Breast epithelium (tissue), 3 donors: ENCODE data around the gene ANKRD11.

ENCODE experiments used
- POLR2A ChIP-seq: fragments of 450-650 bp; IDR thresholded peaks from one replicate; pipeline ENCODE4 v1.6.1; 2016; ENCODE audit warnings: antibody characterized with exemption, mild to moderate bottlenecking, moderate library complexity
- TF ChIP-seq, protein P1 (sequence below), 3 donors: fragments of 450-650 bp; IDR thresholded peaks; one replicate each; pipeline ENCODE4 v1.5.1; 2016 to 2017; ENCODE audit warnings: antibody characterized with exemption in 3 of 3, mild to moderate bottlenecking in 3 of 3, moderate library complexity in 3 of 3

DNA sequence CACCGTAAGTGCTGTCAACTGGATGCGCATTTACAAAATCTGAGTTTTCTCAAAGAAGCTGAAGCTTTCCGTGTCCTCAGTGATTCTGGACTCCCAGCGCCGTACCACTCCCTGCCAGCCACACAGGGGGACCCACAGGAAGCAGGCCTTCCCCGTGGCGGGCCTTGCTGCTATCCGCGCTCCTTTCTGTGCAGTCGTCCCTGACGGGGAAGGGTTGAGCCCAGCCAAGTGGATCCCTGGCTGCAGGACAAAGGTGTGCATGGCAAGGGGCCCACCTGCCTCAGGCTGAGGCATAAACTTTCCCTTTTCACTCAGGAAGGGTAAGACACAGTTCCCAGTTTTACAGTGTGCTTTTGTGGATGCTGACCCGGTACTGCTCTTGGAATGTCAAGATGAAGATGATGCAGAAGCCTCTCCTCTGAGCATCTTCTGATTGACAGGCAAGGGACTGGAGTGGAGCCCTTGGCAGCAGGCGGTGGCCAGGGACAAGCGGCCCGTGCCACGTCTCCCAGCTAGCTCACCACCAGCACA lies 93.0 kb downstream of the ANKRD11 start:
- TF ChIP-seq, protein P1, sequence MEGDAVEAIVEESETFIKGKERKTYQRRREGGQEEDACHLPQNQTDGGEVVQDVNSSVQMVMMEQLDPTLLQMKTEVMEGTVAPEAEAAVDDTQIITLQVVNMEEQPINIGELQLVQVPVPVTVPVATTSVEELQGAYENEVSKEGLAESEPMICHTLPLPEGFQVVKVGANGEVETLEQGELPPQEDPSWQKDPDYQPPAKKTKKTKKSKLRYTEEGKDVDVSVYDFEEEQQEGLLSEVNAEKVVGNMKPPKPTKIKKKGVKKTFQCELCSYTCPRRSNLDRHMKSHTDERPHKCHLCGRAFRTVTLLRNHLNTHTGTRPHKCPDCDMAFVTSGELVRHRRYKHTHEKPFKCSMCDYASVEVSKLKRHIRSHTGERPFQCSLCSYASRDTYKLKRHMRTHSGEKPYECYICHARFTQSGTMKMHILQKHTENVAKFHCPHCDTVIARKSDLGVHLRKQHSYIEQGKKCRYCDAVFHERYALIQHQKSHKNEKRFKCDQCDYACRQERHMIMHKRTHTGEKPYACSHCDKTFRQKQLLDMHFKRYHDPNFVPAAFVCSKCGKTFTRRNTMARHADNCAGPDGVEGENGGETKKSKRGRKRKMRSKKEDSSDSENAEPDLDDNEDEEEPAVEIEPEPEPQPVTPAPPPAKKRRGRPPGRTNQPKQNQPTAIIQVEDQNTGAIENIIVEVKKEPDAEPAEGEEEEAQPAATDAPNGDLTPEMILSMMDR (IDR thresholded peaks at IDR 0.05), result no peak
- TF ChIP-seq POLR2A, result no peak
